Lung (tissue), 12 donors: ENCODE results near the gene COL4A4. TPM values are rescaled to one million over a fixed set of nuclear protein-coding genes. Genes with fewer than 3 reads are reported as not detected.

Source experiments
- ATAC-seq: fragments of 200-7000 bp; cut with Tn5 transposase; one replicate; pipeline ENCODE4 v1.9.1; 2020; ENCODE audit warnings: moderate number of reproducible peaks; ENCODE audit not compliant: insufficient read depth, low FRiP score
- DNase-seq, 3 donors: peaks; one replicate each; pipeline ENCODE4 v3.0.0-alpha.2; 2013 to 2017
- H3K27ac ChIP-seq, 2 donors: one replicate each; pipeline ENCODE4 v1.5.1; 2013; ENCODE audit warnings: mild to moderate bottlenecking in 2 of 2, moderate library complexity in 2 of 2, control low read depth in 1 of 2, inconsistent platforms in 1 of 2, low read depth in 1 of 2, low read length in 1 of 2
- H3K27me3 ChIP-seq, 3 donors: one replicate each; pipeline ENCODE4 v1.5.1; 2013; ENCODE audit warnings: low read length in 2 of 3; ENCODE audit not compliant: control insufficient read depth in 3 of 3, insufficient read depth in 3 of 3
- H3K36me3 ChIP-seq, 4 donors: one replicate each; pipeline ENCODE4 v1.5.1; 2013; ENCODE audit warnings: low read length in 4 of 4, mild to moderate bottlenecking in 1 of 4, moderate library complexity in 1 of 4; ENCODE audit not compliant: control insufficient read depth in 4 of 4, insufficient read depth in 4 of 4
- H3K4me1 ChIP-seq, 5 donors: one replicate each; pipeline ENCODE4 v1.5.1; 2013; ENCODE audit warnings: low read length in 5 of 5, mild to moderate bottlenecking in 2 of 5, moderate library complexity in 1 of 5; ENCODE audit not compliant: control insufficient read depth in 5 of 5, insufficient read depth in 5 of 5
- H3K4me3 ChIP-seq: one replicate; pipeline ENCODE4 v1.5.1; 2013; ENCODE audit warnings: mild to moderate bottlenecking, control low read depth, moderate library complexity
- H3K9ac ChIP-seq, 2 donors: one replicate each; pipeline ENCODE4 v1.5.1; 2013; ENCODE audit warnings: low read length in 2 of 2, control low read depth in 1 of 2; ENCODE audit not compliant: insufficient read depth in 1 of 2
- H3K9me3 ChIP-seq, 4 donors: one replicate each; pipeline ENCODE4 v1.5.1; 2013; ENCODE audit warnings: low read length in 3 of 4, mild to moderate bottlenecking in 1 of 4, moderate library complexity in 1 of 4; ENCODE audit not compliant: control insufficient read depth in 4 of 4, insufficient read depth in 3 of 4
- WGBS, 2 donors: extraction: QIAGEN DNeasy Blood & Tissue Kit; methylation state at CpG; one replicate each; pipeline ENCODE4 v1.1.7; 2013; 5-methylcytosine and 5-hydroxymethylcytosine counted together
- polyA plus RNA-seq, 2 donors: library from polyadenylated mRNA; stranded (reverse); fragments of 200-250 nt; gene quantifications; one replicate each; pipeline ENCODE4 v1.2.1, GENCODE V29; 2013
- total RNA-seq, 2 donors: library from RNA; depleted of rRNA in 1 of 2; stranded (reverse); fragments of >200 nt in 1 of 2; gene quantifications; one replicate each; pipeline ENCODE4 v1.2.1, GENCODE V29; 2014 to 2021
- TF ChIP-seq, protein P1 (sequence below): IDR thresholded peaks from 2 replicates; pipeline ENCODE4 v1.5.1; 2012; ENCODE audit warnings: mild to moderate bottlenecking; ENCODE audit errors: control extremely low read depth, extremely low read depth
- donor health status: control.
- donor health status: control.
- donor health status: Bipolar disorder and iron deficiency.
- donor health status: healthy.
- donor health status: DM: yes; HTN: yes; CAD: no.

The COL4A4 gene
- total and polyA plus RNA-seq, 4 donors = 2.7 to 20.1 (median 9.8) TPM

GRCh38 chr2:226973816-226974215 lies 190.2 kb downstream of the COL4A4 start:
- Histone ChIP-seq H3K9ac (no peak overlapping the region), H3K27ac (no peak overlapping the region), H3K36me3 (no peaks in the 10 kb centered on the region), H3K4me1 (peaks cover 0 to 5% (median 2%) of the 10 kb centered on the region in 5 donors), H3K27me3 (no peaks in the 10 kb centered on the region), H3K9me3 (no peaks in the 10 kb centered on the region), H3K4me3 (no peak overlapping the region)
- no peak for DNase-seq
- TF ChIP-seq, protein P1, sequence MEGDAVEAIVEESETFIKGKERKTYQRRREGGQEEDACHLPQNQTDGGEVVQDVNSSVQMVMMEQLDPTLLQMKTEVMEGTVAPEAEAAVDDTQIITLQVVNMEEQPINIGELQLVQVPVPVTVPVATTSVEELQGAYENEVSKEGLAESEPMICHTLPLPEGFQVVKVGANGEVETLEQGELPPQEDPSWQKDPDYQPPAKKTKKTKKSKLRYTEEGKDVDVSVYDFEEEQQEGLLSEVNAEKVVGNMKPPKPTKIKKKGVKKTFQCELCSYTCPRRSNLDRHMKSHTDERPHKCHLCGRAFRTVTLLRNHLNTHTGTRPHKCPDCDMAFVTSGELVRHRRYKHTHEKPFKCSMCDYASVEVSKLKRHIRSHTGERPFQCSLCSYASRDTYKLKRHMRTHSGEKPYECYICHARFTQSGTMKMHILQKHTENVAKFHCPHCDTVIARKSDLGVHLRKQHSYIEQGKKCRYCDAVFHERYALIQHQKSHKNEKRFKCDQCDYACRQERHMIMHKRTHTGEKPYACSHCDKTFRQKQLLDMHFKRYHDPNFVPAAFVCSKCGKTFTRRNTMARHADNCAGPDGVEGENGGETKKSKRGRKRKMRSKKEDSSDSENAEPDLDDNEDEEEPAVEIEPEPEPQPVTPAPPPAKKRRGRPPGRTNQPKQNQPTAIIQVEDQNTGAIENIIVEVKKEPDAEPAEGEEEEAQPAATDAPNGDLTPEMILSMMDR = no peak
- 94% methylated on average over 10 of the region's 10 CpGs for WGBS, 2 donors
- no peak for ATAC-seq

GRCh38 chr2:226971770-226972169 lies 192.2 kb downstream of the COL4A4 start:
- Histone ChIP-seq H3K27ac (no peak overlapping the region), H3K36me3 (no peaks in the 10 kb centered on the region), H3K9me3 (no peaks in the 10 kb centered on the region), H3K9ac (no peak overlapping the region), H3K4me3 (no peak overlapping the region), H3K4me1 (peaks cover 0 to 5% (median 0%) of the 10 kb centered on the region in 5 donors), H3K27me3 (no peaks in the 10 kb centered on the region)
- ATAC-seq (no peak), DNase-seq (no peak)
- TF ChIP-seq, protein P1 = no peak
- 90 to 99% methylated on average over 4 of the region's 4 CpGs for WGBS, 2 donors

DNA sequence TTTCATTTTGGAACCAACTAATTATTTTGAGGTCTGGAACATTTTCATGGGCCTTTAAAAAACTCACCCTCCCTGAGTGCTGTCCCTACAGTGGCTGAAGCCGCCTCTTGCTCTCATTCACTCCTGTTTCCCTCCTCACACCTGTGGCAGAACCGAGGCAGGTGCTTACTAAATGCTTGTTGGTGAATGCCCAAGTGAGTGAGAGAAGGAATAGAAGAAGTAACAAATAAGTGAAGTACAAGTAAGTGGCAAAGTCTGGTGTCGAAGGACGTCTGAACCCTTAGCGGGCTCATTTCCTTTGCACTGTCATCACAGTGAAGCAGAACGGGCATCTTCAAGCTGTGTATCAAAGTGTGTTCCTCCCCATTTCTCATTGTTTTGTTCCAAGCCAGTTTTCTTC lies 192.9 kb downstream of the COL4A4 start:
- Histone ChIP-seq H3K4me1 (peaks cover 0 to 5% (median 0%) of the 10 kb centered on the region in 5 donors), H3K4me3 (no peak overlapping the region), H3K36me3 (no peaks in the 10 kb centered on the region), H3K9me3 (no peaks in the 10 kb centered on the region), H3K27ac (no peak overlapping the region), H3K9ac (no peak overlapping the region), H3K27me3 (no peaks in the 10 kb centered on the region)
- TF ChIP-seq, protein P1 = no peak
- WGBS, 2 donors = 77 to 86% methylated on average over 6 of the region's 6 CpGs
- DNase-seq (no peak), ATAC-seq (no peak)

DNA sequence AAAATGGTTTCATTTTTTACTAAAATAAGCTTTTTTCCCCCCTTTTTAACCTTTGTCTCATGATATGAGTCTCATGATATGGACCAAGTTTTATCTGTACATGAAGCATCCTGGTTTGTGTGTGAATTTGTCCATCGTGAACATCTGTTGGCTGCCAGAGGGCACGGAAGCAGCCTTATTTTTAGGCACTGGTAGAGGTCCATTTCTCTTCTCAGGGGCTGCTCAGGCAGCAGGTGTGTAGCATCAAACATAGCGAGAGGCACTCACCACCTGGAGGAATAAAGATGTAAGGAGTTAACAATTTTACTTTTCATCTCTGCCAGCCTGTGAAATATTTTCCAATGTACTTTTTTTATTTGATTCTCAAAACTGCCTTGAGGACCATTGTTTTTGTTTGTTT lies 193.6 kb downstream of the COL4A4 start:
- WGBS, 2 donors = 85 to 96% methylated on average over 3 of the region's 3 CpGs
- no peak overlapping the region for H3K9ac ChIP-seq
- TF ChIP-seq, protein P1 = no peak

More for the DNA sequence above, 193.6 kb downstream of the COL4A4 start:
- H3K27ac ChIP-seq = no peak overlapping the region
- H3K9me3 ChIP-seq = no peaks in the 10 kb centered on the region
- H3K27me3 ChIP-seq = no peaks in the 10 kb centered on the region
- ATAC-seq = no peak
- peaks cover 0 to 5% (median 0%) of the 10 kb centered on the region in 5 donors for H3K4me1 ChIP-seq
- H3K36me3 ChIP-seq = no peaks in the 10 kb centered on the region
- H3K4me3 ChIP-seq = no peak overlapping the region
- no peak for DNase-seq
